GM12872 (cell line): ENCODE data around the gene ACADL.

Experiments
- TF ChIP-seq, protein P1 (sequence below): IDR thresholded peaks from 3 replicates; pipeline ENCODE4 v1.5.1; 2011; ENCODE audit warnings: low read depth, mild to moderate bottlenecking, low read length, moderate library complexity; ENCODE audit not compliant: insufficient read depth

ACADL gene

DNA sequence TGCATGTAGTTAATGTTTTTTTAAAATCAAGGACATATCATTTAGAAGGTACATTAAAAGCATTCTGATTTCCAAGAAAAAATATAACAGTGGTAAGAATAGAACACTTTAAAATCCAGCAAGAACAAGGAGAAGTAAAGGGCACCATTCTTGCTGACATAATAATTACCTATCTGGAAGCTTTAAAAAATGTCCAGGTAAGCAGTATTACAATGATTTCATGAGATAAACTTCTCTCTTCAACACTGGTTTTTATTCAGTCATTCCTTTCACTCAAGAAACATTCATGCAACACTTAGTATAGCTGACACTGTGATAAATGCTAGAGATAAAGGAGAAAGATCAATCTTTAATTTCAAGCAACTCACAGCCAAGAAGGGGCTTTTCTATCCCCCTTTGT lies 51.2 kb downstream of the ACADL start:
- TF ChIP-seq, protein P1, sequence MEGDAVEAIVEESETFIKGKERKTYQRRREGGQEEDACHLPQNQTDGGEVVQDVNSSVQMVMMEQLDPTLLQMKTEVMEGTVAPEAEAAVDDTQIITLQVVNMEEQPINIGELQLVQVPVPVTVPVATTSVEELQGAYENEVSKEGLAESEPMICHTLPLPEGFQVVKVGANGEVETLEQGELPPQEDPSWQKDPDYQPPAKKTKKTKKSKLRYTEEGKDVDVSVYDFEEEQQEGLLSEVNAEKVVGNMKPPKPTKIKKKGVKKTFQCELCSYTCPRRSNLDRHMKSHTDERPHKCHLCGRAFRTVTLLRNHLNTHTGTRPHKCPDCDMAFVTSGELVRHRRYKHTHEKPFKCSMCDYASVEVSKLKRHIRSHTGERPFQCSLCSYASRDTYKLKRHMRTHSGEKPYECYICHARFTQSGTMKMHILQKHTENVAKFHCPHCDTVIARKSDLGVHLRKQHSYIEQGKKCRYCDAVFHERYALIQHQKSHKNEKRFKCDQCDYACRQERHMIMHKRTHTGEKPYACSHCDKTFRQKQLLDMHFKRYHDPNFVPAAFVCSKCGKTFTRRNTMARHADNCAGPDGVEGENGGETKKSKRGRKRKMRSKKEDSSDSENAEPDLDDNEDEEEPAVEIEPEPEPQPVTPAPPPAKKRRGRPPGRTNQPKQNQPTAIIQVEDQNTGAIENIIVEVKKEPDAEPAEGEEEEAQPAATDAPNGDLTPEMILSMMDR, result no peak

DNA sequence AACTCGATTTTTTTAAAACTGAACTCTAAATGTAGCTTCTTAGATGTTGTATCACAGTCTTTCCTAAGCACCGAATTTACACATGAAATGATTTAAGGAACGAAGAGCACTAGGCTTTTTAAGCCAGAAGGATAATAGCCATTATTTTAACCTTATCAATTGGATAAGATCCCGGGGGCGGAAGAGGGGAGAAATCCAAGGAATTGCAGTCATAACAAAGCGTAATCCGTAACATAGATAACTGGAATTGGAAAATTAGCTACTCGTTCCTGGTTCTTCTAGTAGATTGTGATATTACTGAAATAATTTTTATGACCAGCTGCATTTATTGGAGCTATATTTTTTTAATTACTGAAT lies 53.0 kb downstream of the ACADL start:
- TF ChIP-seq, protein P1, result no peak

DNA sequence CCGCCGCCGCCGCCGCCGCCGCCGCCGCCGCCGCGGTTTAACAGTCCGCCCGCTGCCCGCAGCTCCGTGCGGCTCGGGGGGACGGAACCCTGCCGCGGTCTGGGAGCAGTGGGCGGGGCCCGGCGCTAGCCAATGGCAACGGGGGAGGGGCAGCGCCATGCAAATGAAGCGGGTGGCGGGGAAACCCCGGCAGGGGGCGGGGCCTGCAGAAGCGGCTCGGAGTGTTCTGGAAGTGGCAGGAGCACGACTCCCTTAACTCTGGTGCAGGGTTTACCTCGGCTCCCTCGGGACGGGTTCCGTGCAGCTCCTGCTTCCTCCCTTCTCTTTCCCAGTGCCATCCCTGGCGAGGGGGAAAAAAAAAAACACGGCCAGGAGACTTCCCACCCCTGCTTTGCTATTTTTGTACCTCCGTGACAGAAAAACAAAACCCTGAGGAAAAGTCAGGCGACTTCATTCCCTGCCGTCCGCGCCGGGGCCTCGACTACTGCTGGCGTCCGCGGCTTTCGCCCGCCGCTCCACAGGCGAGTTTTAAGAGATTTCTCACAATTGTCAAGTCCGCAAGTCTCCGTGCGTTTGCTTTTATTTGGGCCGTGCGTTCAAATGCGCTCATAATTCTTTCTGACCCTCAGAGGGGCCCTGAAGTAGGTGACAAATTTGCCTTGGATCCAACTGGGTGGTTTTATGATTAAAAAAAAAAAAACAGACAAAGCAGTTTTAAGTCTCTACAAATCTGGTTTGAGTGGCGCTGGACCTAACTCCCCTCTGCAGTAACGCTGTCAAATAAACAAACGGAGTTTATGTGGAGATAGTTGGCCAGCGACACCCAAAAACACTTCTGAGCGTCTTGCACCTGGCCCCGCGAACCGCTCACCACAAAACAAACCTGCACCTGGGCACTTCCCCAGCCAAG lies 53.7 kb downstream of the ACADL start, which contains the start of gene KANSL1L:
KANSL1L (minus strand) TSS at position 101 of the 910 bp plus-strand sequence. CDS start 16,827 bp downstream, outside the sequence.
- TF ChIP-seq, protein P1, result no peak

DNA sequence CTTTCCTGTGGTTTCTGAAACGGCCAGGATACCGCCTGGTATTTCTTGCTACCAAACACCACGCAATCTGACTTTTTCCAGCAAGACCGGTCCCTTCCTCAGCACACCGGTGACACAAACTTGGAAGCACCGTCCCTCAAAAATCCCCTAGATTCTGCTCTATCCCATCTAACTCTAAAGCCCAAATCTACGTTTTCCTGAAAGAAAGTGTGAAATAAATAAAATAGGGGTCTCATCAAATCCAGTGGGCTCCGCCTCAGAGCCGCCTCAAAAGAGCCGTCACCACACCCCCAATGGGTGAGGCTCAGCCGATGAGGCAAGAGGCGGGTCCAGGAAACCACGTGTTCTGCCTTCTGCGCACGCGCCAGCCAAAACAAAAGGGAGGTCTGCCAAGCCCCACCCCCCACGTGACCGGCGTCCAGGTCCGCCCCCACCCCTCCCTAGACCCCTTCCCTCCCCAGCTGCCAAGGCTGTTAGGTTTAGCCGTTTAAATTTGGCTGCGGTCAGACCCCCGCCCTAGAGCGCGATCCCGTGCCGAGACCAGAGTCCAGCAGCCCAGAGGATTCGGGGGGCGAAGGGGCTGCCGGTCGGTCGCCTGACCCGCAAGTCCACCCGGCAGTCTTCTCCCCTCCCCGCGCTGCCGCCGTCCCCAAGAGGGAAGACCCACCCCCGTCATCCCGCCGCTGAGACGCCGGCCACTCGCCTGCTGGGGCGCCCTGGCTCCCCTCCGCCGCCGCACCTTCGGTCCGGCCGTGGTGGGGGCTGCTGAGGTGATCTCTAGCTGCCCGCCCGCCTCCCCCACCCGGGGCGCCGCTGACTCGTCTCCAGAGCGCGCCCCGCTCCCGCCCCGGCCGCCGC lies 54.6 kb downstream of the ACADL start:
- TF ChIP-seq, protein P1, result no peak

DNA sequence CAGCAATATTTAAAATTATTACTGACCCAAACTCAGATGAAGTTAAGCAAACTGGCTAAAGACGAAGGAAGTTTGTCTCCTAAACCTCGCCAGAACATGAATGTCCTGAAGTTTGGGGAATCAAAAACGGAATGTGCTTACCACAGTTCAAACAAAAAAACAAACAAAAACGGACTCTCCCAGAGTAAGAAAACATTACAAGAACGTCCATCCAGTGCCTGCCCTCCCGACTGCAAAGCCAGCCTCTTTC lies 55.1 kb downstream of the ACADL start:
- TF ChIP-seq, protein P1, result no peak

DNA sequence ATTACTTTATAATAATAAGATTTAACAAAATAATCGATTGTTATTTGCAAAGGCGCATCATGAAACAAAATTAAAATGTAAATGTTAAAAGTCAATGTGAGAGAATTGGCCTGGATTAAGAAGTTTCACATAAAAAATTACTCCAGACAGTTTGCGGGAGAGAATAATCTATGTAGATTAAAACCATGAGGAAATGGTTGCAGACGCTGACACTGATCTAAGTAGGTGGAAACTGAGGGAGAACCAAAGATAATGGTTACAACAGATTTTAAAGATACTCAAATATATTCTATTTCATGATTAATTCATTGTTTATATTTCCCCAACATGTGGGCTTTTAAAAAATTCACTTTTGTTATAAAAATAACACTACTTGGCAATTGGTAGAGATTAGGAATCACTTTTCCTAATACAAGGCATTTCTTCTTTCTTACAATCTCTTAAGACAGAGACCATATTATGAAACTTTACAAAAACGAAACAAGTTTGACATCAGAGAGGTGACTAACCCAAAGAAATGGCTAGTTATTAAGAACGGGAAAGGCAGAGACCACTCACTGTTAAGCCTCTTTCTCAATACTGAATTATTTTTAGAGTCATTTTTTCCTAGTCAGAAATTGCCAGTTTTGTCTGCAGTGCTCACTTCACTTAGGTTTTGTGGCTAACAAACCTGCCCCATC lies 55.6 kb downstream of the ACADL start:
- TF ChIP-seq, protein P1, result no peak

DNA sequence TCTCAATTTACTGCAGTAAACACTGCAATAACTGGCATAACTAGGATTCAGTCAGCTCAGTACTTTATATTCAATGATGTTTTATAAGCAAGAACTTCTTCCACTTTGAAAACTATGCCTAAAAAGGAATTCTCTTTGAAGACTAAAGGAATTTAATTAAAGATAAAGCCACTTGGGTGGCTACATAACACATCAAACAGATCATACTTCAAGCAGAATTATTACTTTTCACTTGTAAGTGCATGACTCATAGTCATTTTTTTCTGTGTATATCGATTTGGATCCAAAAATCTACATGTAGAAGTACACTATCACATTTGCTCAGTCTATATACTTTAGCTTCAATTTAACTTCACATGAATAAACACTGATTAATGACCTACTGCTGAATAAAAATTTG lies 58.0 kb downstream of the ACADL start:
- TF ChIP-seq, protein P1, result no peak
